Measurements from ENCODE around the gene UEVLD. TPM values are rescaled to one million over a fixed set of nuclear protein-coding genes. Genes with fewer than 3 reads are reported as not detected.
A peak's percentile ranks its signal among the peaks of the same experiment; 100 is the strongest.
"Not testable (repeated sequence)": the region's sequence is repeated elsewhere in the genome, so short reads cannot be mapped to it uniquely, and the experiment has no call there.

UEVLD gene
- total RNA-seq, 2 experiments from 2014 or later = 16.4 to 16.5 TPM

- no peaks in the 10 kb centered on the region for H3K9me3 Mint-ChIP-seq
- POLR2A ChIA-PET = no interaction called here
- H3K4me3 Mint-ChIP-seq = no peak overlapping the region
- H3K36me3 Mint-ChIP-seq = peaks cover 23% of the 10 kb centered on the region
- DNase-seq (no peak), ATAC-seq (ENCODE audit: low read depth) (no peak)
- peaks cover 15% of the 10 kb centered on the region for H3K4me1 Mint-ChIP-seq
- no peaks in the 10 kb centered on the region for H3K27me3 Mint-ChIP-seq
- H3K27ac Mint-ChIP-seq = no peak overlapping the region
Observed at GRCh38 chr11:18612394-18612793, 23.9 kb upstream of the UEVLD start.

GRCh38 chr11:18611196-18611595 is 22.7 kb upstream of the UEVLD start:
- POLR2A ChIA-PET = interaction anchor here (0.7 kb wide), 1 partner anchor 167 kb away, joined by 3 read pairs; no protein-coding TSS in a partner anchor
- H3K27ac Mint-ChIP-seq = no peak overlapping the region
- no peak for ATAC-seq (ENCODE audit: low read depth)
- no peak for DNase-seq
- H3K27me3 Mint-ChIP-seq = no peaks in the 10 kb centered on the region
- no peaks in the 10 kb centered on the region for H3K9me3 Mint-ChIP-seq
- no peak overlapping the region for H3K4me3 Mint-ChIP-seq
- peaks cover 7% of the 10 kb centered on the region for H3K4me1 Mint-ChIP-seq
- peaks cover 21% of the 10 kb centered on the region for H3K36me3 Mint-ChIP-seq

- DNase-seq (no peak), ATAC-seq (ENCODE audit: low read depth) (no peak)
- Mint-ChIP-seq H3K4me3 (no peak overlapping the region), H3K27ac (no peak overlapping the region), H3K9me3 (no peaks in the 10 kb centered on the region), H3K27me3 (no peaks in the 10 kb centered on the region), H3K4me1 (no peaks in the 10 kb centered on the region), H3K36me3 (peaks cover 13% of the 10 kb centered on the region)
- POLR2A ChIA-PET = no interaction called here
Observed at GRCh38 chr11:18608376-18608775, 19.8 kb upstream of the UEVLD start.

DNA sequence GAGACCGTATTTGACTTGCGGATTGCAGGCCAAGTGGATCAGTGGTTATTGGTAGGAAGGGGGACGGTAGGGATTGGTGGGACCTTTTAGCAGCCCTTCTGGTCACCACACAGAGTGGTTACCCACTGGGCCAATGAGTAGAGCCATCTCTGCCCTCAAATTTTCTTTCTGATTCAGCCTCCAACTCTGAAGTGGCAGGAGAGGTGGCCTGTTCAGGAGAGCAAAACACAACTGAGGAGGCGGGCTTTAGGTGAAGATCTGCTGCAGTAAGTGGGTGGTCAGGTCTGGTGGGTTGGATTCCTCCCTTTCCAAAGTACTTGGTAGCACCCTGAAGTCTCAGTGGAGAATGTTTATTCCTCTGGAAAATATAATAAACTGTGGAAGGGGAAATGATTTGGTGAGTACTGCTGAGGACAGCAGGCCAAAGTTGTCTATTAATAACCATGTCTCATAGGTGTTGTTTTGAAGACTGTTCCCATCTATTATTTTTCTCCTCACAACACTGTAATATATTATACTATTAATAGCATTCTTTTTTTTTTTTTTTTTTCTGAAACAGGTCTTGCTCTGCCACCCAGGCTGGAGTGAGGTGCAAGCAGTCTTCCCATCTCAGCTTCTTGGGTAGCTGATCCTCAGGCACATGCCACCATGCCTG is 12.5 kb upstream of the UEVLD start:
- H3K27ac Mint-ChIP-seq = no peak overlapping the region
- POLR2A ChIA-PET = no interaction called here
- no peaks in the 10 kb centered on the region for H3K4me1 Mint-ChIP-seq
- ATAC-seq (ENCODE audit: low read depth) = no peak
- peaks cover 6% of the 10 kb centered on the region for H3K36me3 Mint-ChIP-seq
- no peaks in the 10 kb centered on the region for H3K9me3 Mint-ChIP-seq
- DNase-seq = no peak
- H3K27me3 Mint-ChIP-seq = no peaks in the 10 kb centered on the region
- H3K4me3 Mint-ChIP-seq = no peak overlapping the region

DNA sequence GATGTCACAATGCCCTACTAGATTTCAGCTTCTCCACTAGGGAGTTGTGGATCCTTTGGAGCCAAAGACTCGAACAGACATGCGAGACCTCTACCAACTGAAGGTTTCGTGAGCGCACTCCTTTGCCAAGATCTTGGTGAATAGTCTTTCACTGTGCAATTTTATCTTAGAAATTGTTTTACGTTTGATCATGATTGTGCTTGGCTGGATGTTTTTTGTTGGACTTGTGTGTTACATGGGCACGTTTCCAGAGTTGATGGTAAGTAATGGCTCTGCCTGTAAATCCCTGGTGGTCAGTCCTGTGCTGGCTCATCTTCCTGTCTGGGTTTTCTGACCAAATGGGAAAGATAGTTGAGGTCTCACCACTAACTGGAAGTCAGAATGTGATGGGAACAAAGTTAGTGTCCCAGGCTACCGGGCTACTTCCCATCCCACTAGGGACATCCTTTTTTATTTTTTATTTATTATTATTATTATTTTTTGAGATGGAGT is 11.3 kb upstream of the UEVLD start, which contains the start of gene MISFA:
Gene MISFA, plus strand, starts transcription at position 51 of the 492 bp plus-strand sequence. Its CDS starts 140 bp downstream, at position 191.
- ATAC-seq (ENCODE audit: low read depth) (no peak), DNase-seq (no peak)
- Mint-ChIP-seq H3K27me3 (no peaks in the 10 kb centered on the region), H3K4me3 (no peak within 1 kb of the TSS), H3K36me3 (no peaks in the 10 kb centered on the region), H3K27ac (no peak within 1 kb of the TSS), H3K4me1 (no peaks in the 10 kb centered on the region), H3K9me3 (no peaks in the 10 kb centered on the region)
- POLR2A ChIA-PET = no interaction called here

GRCh38 chr11:18594999-18595749 is 6.6 kb upstream of the UEVLD start:
- no peak overlapping the region for H3K4me3 Mint-ChIP-seq
- H3K9me3 Mint-ChIP-seq = no peaks in the 10 kb centered on the region
- no peak overlapping the region for H3K27ac Mint-ChIP-seq
- no peak for ATAC-seq (ENCODE audit: low read depth)
- no peaks in the 10 kb centered on the region for H3K27me3 Mint-ChIP-seq
- H3K4me1 Mint-ChIP-seq = peaks cover 7% of the 10 kb centered on the region
- DNase-seq = no peak
- H3K36me3 Mint-ChIP-seq = no peaks in the 10 kb centered on the region
- POLR2A ChIA-PET = no interaction called here

- not testable (repeated sequence) for H3K27me3 Mint-ChIP-seq; H3K36me3 Mint-ChIP-seq; H3K27ac Mint-ChIP-seq; H3K4me3 Mint-ChIP-seq; H3K4me1 Mint-ChIP-seq; DNase-seq; H3K9me3 Mint-ChIP-seq; ATAC-seq (ENCODE audit: low read depth)
- POLR2A ChIA-PET = interaction anchor here (0.7 kb wide), 1 partner anchor 12 kb away, joined by 5 read pairs; no protein-coding TSS in a partner anchor
Observed at GRCh38 chr11:18594088-18594487, 5.6 kb upstream of the UEVLD start.

DNA sequence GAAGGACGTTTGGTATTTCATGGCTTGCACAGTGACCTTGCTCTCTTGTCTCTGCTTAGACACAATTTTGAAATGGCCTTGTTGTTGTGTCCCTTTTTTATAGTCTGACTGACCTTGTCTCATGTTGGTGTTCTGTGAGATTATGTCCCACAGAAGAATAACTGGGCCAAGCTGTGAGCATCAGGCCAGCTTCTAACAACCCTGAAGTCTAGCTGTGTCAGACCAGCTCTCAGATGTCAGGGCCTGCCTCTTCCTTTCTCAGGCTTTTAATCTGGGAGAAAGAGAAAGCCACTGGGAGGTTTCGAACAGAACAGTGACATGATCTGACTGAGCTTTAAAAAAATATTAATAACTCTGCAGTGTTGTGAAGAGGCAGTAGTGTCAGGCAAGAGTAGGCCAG is 2.0 kb upstream of the UEVLD start:
- no peaks in the 10 kb centered on the region for H3K9me3 Mint-ChIP-seq
- H3K36me3 Mint-ChIP-seq = no peaks in the 10 kb centered on the region
- H3K27ac Mint-ChIP-seq = peak overlapping the region; percentile 32
- no peak for DNase-seq
- H3K27me3 Mint-ChIP-seq = no peaks in the 10 kb centered on the region
- H3K4me3 Mint-ChIP-seq = no peak overlapping the region
- peaks cover 7% of the 10 kb centered on the region for H3K4me1 Mint-ChIP-seq
- POLR2A ChIA-PET = interaction anchor here (0.5 to 1.3 kb wide), 3 partner anchors 11 to 45 kb away, joined by 3 to 4 read pairs (median 3); no protein-coding TSS in a partner anchor
- no peak for ATAC-seq (ENCODE audit: low read depth)

GRCh38 chr11:18581825-18582224 is 6.7 kb downstream of the UEVLD start:
- Mint-ChIP-seq H3K9me3 (no peaks in the 10 kb centered on the region), H3K27me3 (no peaks in the 10 kb centered on the region), H3K4me3 (no peak overlapping the region), H3K27ac (no peak overlapping the region), H3K4me1 (peaks cover 9% of the 10 kb centered on the region), H3K36me3 (peaks cover 14% of the 10 kb centered on the region)
- POLR2A ChIA-PET = no interaction called here
- ATAC-seq (ENCODE audit: low read depth) (no peak), DNase-seq (no peak)

DNA sequence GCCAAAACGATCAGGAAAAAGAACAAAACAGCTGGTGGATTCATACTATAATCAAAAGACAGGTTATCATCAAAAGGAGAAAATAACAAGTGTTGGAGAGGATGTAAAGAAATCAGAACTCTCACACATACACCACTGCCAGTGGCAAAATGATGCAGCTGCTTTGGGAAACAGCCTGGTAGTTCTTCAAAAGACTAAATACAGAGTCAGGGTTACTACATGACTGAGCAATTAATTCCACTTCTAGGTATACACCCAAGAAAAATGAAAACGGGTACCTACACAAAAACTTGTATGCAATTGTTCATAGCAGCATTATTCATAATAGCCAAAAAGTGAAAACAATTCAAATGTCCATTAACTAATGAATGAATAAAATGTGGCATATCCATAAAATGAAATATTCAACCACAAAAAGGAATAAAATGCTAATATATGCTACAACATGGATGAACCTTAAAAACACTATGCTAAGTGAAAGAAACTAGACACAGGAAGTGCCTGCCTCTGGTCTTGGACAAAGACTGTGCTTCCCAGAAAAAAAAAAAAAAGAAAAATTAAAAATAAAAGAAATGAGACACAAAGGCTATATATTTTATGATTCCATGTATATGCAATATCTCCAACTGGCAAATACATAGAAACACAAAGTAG is 8.3 kb downstream of the UEVLD start:
- H3K27me3 Mint-ChIP-seq = no peaks in the 10 kb centered on the region
- H3K9me3 Mint-ChIP-seq = no peaks in the 10 kb centered on the region
- ATAC-seq (ENCODE audit: low read depth) (no peak), DNase-seq (no peak)
- peaks cover 16% of the 10 kb centered on the region for H3K36me3 Mint-ChIP-seq
- no peak overlapping the region for H3K4me3 Mint-ChIP-seq
- no peak overlapping the region for H3K27ac Mint-ChIP-seq
- H3K4me1 Mint-ChIP-seq = peaks cover 9% of the 10 kb centered on the region
- POLR2A ChIA-PET = interaction anchor here (0.6 to 1.6 kb wide), 4 partner anchors 10 to 1780 kb away, joined by 3 to 12 read pairs (median 6); partner anchors contain the start of gene SPTY2D1

- DNase-seq (no peak), ATAC-seq (ENCODE audit: low read depth) (peak; percentile 78)
- Mint-ChIP-seq H3K9me3 (no peaks in the 10 kb centered on the region), H3K4me1 (peaks cover 9% of the 10 kb centered on the region), H3K27me3 (no peaks in the 10 kb centered on the region), H3K27ac (peak overlapping the region; percentile 65), H3K4me3 (peak overlapping the region; percentile 51), H3K36me3 (peaks cover 13% of the 10 kb centered on the region)
- POLR2A ChIA-PET = interaction anchor here (0.6 to 1.6 kb wide), 5 partner anchors 9 to 1781 kb away, joined by 3 to 12 read pairs (median 4); partner anchors contain the start of genes SPTY2D1, TSG101 and UEVLD
Observed at GRCh38 chr11:18578975-18579598, 9.4 kb downstream of the UEVLD start.

DNA sequence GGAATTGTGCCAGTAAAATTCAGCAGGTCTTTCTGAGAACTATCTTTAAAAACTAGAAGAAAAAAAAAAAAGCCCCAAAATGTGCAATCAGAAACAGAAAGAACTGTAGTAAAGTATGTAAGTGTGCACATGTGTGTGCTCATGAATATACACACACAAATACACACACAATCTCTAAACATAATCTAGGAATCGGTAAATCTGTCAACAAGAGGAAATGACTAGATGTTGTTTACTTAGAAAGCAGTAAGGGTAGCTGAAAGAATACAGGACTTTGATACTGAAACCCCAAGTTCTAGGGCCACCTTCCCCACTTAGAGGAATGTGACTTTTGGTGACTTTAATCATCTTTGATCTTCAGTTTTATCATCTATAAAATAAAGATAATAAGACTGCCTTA is 13.2 kb downstream of the UEVLD start:
- POLR2A ChIA-PET = no interaction called here
- no peak overlapping the region for H3K4me3 Mint-ChIP-seq
- H3K36me3 Mint-ChIP-seq = peaks cover 18% of the 10 kb centered on the region
- peaks cover 11% of the 10 kb centered on the region for H3K4me1 Mint-ChIP-seq
- no peak overlapping the region for H3K27ac Mint-ChIP-seq
- H3K9me3 Mint-ChIP-seq = no peaks in the 10 kb centered on the region
- DNase-seq (no peak), ATAC-seq (ENCODE audit: low read depth) (no peak)
- no peaks in the 10 kb centered on the region for H3K27me3 Mint-ChIP-seq

- peaks cover 2% of the 10 kb centered on the region for H3K4me1 Mint-ChIP-seq
- no peak overlapping the region for H3K4me3 Mint-ChIP-seq
- POLR2A ChIA-PET = no interaction called here
- no peaks in the 10 kb centered on the region for H3K9me3 Mint-ChIP-seq
- no peak for DNase-seq
- no peak overlapping the region for H3K27ac Mint-ChIP-seq
- H3K27me3 Mint-ChIP-seq = no peaks in the 10 kb centered on the region
- peaks cover 4% of the 10 kb centered on the region for H3K36me3 Mint-ChIP-seq
- no peak for ATAC-seq (ENCODE audit: low read depth)
Observed at GRCh38 chr11:18567081-18567480, 21.5 kb downstream of the UEVLD start.
